HG03108 (cell line): ENCODE measurements around the gene FAM193B.

Experiments
- ATAC-seq: cut with Tn5 transposase; IDR thresholded peaks from one replicate; pipeline ENCODE4 v1.9.1; 2021; ENCODE audit warnings: moderate library complexity; ENCODE audit not compliant: unreplicated experiment

FAM193B gene

DNA sequence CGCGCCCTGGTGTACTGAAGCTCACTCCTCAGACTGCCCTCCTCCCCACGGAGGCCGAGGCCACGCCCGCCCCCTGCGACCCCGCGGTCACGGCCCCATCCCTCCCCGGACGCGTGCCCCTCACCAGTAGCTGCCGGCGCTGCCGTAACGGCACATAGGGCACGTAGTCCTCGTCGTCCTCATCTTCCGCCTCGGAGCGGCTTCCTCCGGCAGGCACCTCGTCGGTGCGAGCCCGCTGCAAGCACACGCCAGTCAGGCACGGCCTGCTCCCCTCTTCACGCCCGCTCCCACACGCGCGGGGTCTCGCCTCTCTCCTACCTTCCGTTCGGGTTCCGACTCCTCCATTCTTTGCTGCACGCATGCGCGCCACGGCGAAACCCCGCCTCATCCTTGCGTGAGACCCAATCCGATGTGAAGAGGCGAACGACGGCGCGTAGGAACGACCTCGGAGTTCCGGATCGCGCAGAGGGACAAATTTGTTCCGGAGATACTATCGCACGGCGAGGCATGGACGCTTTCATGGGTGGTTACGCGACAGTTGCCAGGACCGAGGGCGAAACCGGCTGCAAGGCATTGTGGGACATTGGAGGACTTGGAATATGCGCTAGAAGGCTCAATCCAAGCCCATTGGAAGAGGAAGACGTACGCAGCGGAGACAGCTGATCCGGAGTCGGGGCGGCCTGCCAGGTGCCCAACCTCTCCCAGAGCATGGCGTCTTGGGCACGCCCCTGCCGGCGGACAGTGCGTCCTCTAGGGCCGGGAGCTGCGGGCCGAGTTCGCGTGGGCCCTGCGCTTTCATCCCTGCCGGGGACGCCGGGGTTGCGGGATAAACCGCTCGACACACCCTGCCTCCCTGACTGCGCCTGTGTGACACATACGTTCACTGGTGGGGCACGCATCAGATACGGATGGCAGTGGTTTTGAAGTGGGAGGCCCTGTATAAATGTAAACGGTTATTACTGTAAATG lies 37.5 kb downstream of the FAM193B start, which contains the start of gene DDX41:
Gene DDX41 (minus strand): TSS at position 361 of the 968 bp plus-strand sequence. CDS start 16 bp downstream, at position 345.
- ATAC-seq = peak; percentile 69

DNA sequence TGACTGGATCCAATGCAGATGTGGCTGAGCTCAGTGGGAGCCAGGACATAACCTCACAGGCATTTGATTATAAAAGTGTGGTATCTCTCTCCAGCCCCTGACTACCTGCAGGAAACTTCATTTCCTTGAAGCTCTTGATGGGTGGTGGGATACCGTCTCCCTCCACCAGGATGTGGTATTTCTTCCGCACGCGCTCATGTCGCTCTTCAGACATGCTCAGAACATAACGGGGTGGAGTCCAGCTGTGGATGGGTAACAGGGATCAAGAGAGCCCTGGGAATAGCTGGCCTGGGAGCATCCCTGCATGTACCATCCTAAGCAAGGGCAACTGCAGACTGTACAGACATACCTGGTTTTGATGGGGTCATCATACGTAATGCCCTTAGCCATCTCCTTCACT lies 38.8 kb downstream of the FAM193B start:
- ATAC-seq = no peak

DNA sequence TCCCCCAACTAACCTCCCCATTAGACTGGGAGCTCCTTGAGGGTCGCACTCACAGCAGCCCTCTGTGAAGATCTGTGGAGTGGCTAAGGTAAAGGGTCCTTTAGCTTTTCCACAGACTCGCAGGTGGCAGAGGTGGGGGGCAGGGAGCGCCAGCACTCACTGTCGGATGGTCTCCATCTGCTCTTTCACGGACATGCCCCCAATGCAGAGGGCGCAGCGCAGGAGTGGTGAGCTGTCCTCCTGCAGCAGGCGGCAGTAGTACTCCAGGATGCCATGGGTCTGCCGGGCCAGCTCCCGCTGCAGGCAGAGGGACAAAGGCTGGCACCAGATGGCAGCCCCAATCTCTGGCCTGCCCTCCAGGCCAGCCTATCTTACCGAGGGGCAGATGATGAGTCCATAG lies 39.8 kb downstream of the FAM193B start:
- no peak for ATAC-seq

DNA sequence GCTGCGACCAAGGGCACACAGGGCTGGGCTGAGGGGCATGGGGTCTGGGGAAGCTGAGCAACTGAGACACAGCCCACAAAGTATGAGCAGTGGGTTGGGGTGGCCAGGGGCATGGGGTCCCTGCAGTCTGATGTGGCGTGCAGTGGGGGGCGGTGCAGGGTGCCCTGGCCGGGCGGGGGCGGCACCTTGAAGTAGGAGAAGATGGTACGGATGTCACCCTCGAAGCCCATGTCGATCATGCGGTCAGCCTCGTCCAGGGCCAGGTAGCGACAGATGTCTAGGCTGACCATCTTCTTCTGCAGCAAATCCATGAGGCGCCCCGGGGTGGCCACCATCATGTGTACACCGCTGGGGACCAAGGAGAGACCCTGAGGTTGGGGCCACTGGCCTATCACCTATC lies 40.9 kb downstream of the FAM193B start:
- ATAC-seq = no peak

DNA sequence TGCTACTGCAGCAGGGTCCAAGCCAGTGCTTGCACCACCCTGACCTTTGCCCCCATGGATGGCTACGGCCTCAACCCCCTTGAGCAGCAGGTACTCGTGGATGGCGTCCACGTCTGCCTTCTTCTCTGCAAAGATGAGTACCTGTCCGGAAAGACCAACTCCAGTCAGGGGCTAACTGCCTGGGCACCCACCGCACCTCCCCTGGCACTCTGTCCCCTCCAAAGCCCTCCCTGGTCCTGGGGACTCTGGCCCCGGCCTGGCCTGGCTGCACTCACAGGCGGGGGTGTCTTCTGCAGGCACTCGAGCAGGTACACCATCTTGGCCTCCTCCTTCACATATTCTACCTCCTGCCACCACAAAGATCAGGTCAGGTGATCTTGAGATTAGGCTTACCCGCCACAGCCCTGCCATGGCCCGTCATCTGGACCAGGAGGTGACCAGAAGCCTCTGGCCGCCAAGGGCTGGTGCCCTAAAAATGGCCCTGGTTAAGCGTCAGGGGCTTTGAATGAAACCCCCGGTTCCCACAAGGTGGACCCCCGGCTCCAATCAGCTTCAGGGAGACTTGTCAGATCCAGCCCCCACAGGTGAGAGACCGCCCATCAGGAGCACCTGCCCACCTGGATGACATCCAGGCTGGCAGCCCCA lies 41.5 kb downstream of the FAM193B start:
- no peak for ATAC-seq

DNA sequence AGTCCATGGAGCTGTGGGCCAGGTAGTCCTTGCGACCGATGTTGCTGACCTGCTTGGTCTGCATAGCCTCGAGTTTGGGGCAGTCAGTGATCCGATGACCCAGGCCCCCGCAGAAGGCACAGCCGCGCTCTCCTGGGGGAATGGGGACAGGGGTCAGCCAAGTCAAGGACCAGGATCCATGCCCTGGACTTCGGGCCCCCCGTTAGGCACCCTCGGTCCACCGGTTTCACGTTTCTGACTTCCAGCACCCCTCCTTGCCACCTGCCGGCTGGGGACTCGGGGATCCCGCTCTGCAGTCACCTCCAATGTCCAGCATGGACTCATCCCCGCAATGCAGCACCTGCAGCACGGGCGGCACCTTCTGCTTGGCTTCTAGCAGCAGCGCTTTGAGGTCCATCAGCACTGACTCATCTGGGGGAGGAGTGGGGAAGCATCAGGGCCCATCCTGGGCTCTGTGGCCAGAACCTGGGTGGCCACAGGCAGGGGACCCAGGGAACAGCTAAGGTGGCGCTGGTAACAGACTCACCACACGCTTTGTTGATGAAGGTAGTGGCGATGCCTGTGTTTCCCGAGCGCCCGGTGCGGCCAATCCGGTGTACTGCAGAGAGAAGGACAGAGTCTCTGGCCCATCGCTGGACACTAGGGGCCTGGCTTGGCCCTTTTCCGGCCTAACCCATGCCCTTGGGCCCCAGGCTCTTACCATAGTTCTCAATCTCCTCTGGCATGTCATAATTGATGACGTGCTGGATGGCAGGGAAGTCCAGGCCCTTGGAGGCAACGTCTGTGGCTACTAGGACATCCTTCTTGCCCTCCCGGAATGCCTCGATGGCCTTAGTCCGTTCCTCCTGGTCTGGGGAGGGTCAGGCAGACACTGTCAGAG lies 42.3 kb downstream of the FAM193B start:
- ATAC-seq = no peak

DNA sequence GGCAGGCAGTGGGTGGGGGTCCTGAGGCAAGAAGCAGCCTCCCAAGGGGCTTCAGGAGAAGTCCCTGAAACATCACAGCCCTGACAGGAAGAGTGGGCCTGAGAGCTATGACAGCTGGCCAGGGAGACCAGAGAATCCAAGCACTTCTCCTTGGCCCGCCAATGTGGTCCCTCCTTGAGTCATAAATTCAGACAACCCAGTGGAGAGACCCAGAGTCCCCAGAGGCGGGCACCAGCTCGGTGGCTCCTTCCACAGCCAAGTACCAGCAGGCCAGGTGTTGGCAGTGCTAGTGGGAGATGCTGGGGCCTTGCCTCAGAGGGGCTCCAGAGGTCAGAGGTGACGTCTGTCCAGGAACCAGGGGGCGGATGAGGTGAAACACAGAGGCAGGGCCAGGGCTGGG lies 43.2 kb downstream of the FAM193B start:
- ATAC-seq = no peak

DNA sequence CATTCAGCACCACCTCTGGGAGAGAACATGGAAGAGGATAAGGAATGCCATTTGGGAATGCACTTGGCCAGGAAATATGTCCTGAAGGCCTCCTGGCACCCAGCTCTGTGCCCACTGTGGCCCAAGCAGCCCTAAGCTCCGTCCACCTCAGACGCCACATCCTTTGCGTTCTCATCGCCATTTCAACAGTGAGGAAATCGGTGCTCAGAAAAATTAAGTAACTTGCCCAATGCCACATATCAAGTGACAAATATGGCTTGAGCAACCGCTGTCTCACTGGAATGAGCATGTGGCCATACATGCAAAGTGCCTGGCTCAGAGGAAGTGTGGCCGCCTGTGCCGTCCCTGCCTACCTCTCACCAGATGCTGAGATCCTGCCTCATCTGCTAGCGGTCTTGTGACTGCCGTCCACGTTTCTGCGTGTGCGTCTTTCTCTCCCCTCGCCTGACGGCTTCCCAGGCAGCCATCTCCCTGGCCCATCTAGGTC lies 43.8 kb downstream of the FAM193B start:
- peak; percentile 24 for ATAC-seq

DNA sequence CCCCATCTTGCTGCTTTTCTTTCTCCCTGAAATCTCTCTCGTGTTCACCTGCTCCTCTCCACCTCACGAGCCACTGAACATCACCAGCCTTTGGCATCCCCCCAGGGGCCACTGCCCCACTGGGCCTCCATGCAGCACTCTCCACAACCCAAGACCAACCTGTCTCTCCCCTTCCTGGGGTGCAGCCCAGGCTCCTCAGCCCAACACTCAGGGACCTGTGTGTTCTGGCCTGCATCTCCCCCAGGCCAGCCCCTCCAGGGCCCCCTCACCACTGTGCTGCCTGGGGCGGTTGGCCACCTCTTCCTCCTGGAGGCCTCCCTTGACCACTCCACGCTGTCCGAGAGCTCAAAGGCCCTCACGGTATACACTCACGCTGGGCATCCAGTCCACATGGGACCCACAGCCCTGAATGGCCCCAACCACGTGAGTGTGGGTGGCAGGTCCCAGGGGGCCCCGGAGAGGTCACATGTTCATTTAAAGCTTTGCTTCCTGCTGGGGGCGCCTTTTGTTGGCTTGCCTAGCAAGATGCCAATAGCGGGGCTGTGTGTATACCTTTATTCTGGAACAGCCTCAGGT lies 44.3 kb downstream of the FAM193B start:
- peak; percentile 29 for ATAC-seq

DNA sequence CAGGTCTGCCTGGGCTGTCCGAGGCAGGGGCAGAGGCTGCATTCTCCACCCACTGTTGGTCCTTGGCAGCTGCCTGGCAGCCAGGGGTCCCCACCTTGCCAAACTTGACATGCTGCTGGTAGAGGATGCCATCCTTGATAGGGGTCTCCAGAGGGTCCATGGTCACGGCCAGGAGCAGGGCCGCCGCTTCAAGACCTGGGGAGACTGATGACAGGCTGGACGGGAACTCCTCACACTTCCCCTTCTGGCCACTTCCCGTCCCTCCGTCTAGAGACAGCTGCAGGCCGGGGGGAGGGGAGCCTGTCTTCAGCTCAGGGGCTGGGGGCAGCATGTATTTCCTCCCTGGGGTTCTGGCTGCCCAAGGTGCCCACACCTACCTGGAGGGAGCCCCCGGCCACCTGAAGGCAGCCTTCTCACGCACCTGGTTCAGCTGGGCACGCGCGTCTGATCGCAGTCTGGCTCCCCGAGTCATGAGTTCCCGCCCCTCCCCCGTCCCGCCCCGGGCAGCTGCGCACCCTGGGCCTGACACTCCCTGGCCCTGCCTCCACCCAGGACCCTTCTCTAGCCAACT lies 44.9 kb downstream of the FAM193B start, which contains the start of gene DOK3:
Gene DOK3 (minus strand): TSS at position 446 of the 571 bp plus-strand sequence. CDS start 286 bp downstream, at position 160.
- ATAC-seq = peak; percentile 30

DNA sequence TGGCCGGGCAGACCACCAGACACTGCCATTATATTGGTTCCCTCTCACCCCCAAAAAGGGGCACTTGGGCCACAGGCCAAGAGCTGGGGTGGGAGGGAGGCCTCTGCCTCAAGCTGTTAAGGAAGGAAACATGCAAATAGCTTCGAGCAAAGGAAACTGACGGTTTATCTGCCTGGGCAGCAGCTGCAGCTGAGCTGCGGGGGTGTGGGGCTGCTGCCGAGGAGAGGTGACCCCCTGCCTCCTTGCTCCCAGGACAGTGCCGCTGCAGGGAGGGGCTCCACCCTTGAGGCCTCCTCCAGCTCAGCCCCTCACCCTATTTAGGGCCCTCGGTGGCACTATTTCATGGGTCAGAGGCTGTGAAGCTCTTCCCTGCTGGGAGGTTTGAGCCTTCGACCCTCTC lies 45.5 kb downstream of the FAM193B start:
- peak; percentile 33 for ATAC-seq

DNA sequence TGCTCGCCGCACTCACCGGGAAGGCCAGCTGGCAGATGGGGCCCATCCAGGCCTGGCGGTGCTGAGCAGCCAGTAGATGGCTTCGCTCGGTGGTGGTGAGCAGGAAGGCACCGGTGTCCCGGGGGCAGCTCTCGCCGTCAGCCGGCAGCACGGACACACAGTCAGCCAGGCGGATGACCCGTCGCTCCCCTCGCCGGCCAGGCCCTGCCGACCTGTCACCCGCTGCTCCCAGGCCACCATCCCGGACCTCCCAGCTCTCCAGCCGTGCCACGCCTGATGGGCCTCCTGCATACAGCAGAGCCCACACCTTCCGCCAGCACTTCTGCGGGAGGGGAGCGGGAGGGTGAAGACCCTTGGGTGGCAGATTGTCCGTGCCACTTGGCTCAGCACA lies 46.1 kb downstream of the FAM193B start:
- ATAC-seq = no peak

DNA sequence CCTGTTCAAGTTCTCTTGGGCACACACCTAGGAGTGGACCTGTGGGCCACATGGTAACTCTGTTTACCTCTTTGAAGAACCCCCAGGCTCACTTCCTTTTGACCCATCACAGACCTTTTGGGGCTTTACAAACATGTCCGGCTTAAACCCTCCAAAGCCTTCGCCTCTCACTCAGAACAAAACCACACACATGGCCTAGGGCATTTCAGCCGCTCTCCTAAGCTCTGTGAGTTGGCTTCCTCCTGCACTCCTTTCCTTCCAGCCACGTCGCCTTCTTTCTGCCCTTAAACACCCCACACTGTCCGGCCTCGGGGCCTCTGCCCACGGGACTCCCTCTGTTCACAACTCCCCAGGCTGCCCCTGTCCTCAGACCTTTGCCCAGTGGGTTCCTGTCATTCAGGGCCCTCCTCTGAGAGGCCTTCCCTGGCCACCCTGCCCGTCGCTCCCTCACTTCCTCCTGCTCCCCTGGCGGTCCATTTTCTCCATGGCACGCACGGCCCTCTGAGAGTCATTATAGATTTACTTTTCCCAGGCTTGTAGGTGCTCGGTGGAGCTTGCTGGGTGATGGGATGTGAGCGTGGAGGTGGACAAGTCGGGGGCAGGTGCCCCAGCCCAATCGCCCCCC lies 46.7 kb downstream of the FAM193B start:
- no peak for ATAC-seq

DNA sequence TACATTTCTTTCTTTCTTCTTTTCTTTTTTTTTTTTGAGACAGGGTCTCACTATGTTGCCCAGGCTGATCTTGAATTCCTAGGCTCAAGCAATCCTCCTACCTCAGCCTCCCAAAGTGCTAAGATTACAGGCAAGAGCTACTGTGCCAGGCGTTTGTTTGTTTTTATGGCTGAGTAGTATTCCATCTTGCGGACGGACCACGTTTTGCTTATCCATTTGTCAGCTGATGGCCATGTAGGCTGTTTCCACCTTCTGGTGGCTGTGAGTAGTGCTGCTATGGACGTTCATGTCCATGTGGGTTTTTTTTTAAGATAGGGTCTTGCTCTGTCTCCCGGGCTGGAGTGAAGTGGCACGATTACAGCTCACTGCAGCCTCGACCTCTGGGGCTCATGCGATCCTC lies 47.2 kb downstream of the FAM193B start:
- no peak for ATAC-seq

DNA sequence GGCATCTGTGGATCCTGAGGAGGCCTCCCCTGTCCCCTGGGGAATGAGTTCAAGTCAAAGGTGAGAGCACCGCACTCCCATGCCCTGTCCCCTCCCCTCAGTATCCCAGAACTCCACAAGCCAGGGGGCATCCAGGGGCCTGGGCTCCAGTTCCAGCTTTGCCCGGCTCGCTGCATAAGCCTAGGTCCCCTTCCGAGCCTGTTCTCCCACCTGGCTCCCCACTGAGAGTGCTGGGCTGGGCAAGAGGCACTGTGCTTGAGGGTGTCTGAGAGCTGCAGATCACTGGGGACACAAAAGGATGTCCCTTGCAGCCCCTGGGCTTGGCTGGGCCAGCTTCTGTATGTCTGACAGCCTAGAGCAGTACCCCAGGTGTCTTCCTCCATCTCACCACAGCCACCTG lies 49.3 kb downstream of the FAM193B start:
- ATAC-seq = no peak

DNA sequence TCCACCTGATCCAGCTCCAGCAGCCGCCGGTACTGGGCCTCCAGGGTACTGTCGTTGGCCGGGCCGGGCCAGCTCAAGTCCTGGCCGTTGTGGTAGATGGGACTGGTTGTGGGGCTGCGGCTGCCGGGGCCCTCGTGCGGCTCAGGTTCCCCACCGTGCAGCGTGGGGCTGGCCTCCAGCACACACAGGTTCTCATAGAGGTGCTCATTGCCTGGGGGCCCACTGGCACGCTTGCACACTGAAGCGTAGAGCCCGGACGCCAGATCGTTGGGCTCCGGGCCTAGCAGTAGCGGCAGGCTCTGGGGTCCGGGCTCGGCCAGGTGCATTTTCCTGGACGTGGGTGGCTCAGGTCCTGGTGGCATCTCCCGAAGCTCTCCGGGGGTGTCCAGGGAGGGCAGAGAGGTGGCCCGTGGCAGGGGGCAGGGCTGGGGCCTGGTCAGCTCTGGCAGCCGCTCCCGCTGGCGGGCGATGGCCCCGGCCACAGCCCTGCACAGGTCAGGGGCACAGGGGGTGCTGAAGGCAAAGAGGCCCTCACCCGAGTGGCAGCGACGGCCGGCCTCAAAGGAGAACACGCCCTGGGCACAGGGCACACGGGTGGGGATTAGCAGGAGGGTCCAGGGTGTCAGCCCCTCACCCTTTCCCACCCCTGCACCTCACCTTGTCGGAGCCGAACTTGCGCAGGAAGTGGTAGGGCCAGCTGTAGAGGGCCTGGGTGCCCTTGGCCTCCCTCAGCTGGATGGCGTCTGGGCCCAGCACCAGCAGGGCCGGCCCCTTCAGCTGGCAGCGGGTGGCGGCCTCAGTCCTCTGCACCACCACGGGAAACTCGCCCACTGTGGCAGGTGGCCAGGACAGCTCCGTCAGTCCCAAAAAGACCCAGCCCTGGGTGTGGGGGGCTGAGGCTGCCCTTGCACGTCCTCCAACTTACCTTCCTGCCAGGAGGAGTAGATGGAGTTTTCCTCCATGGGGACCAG lies 50.0 kb downstream of the FAM193B start:
- ATAC-seq = no peak

DNA sequence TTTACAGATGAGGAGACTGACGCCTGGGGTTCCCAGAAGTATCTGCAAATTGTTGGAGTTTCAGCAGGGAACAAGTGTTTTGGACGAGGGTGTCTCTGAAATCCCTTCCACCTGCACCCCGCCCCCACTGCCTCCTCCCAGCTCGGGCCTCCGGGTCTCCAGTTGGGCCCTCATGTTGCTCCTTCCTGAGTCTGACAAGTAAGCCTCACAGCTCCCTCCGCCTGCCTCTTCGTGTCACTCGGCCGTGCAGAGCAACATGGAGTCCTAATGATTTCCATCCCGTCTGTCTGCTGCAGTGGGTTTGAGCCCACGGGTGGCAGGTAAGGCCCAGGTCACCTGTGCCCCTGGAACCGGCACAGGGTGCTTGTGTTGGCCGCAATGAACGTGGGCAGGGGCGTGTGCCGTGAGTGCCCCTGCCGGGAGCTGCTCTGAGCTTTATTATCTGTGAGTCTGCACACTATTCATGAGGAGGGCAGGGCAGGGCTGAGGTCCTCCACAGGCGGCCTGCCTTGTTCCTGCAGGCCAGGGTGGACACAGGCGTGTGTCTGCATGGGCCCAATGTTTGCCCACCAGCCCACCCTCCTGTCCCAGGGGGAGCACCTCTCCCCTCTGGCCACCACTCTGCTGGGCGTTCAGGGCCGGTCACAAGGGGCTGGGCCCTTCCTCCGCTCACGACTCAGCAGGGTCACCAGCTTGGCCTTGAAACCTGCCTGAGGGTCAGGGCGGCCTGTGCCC lies 50.8 kb downstream of the FAM193B start:
- no peak for ATAC-seq

DNA sequence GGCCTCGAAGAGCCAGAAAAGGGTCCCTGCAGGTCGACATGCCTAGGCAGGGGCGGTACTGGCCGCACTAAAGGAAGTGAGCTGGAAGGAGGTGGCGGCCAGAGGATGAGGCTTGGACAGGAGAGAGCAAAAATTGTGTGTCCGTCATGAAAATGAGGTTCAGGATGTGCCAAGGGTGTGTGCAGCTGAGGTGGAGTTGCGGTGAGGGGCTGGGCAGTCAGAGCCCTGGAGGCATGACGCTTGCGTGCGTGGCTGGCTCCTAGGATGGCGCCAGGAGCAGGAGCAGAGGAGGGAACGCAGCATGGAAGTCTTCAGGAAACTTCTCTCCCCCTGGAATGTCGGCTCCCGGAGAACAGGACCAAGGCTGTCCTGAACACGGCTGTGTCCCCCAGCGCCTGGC lies 51.5 kb downstream of the FAM193B start:
- no peak for ATAC-seq
